GM12875 (cell line): Measurements from ENCODE around the gene HEXIM1.

ENCODE experiments used
- H3K4me3 ChIP-seq: one replicate; pipeline ENCODE4 v1.5.1; 2011; ENCODE audit warnings: low read depth, low read length, control low read depth
- TF ChIP-seq, protein P1 (sequence below): IDR thresholded peaks from 2 replicates; pipeline ENCODE4 v1.5.1; 2011; ENCODE audit warnings: low read depth, mild to moderate bottlenecking, control low read depth, inconsistent platforms, low read length, moderate library complexity, borderline replicate concordance; ENCODE audit not compliant: insufficient read depth

HEXIM1 gene

DNA sequence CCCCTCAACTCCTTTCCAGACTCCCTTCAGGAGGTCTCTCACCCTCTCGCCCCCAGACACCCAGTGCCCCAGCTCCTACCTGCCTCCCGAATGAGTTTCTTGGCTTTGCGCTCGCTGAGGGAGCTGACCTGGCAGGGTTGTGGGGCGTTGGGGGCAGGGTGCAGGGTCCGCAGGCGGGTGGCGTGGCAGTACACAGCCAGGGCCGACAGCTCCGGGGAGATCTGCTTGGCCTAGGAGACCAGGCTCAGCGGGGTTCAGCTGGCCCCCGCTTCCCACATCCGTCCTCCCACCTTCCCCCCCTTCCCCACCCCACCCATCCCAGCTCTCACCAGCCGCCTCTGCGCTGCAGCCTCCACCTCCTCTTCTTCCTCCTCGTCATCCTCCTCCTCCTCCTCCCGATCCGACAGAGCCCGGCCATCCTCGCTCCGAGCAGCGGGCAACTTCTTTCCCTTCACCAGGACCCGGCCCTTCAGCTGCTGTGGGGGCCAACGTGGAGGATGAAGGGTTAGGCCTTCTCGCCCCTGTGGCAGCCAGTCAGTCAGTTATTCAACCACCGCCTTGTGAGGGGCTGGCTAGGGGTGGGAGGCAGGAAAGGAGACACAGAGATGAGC is 33.2 kb upstream of the HEXIM1 start:
- TF ChIP-seq, protein P1, sequence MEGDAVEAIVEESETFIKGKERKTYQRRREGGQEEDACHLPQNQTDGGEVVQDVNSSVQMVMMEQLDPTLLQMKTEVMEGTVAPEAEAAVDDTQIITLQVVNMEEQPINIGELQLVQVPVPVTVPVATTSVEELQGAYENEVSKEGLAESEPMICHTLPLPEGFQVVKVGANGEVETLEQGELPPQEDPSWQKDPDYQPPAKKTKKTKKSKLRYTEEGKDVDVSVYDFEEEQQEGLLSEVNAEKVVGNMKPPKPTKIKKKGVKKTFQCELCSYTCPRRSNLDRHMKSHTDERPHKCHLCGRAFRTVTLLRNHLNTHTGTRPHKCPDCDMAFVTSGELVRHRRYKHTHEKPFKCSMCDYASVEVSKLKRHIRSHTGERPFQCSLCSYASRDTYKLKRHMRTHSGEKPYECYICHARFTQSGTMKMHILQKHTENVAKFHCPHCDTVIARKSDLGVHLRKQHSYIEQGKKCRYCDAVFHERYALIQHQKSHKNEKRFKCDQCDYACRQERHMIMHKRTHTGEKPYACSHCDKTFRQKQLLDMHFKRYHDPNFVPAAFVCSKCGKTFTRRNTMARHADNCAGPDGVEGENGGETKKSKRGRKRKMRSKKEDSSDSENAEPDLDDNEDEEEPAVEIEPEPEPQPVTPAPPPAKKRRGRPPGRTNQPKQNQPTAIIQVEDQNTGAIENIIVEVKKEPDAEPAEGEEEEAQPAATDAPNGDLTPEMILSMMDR = no peak
- H3K4me3 ChIP-seq = no peak overlapping the region

GRCh38 chr17:45115871-45116270 is 32.4 kb upstream of the HEXIM1 start:
- TF ChIP-seq, protein P1 = no peak
- no peak overlapping the region for H3K4me3 ChIP-seq

DNA sequence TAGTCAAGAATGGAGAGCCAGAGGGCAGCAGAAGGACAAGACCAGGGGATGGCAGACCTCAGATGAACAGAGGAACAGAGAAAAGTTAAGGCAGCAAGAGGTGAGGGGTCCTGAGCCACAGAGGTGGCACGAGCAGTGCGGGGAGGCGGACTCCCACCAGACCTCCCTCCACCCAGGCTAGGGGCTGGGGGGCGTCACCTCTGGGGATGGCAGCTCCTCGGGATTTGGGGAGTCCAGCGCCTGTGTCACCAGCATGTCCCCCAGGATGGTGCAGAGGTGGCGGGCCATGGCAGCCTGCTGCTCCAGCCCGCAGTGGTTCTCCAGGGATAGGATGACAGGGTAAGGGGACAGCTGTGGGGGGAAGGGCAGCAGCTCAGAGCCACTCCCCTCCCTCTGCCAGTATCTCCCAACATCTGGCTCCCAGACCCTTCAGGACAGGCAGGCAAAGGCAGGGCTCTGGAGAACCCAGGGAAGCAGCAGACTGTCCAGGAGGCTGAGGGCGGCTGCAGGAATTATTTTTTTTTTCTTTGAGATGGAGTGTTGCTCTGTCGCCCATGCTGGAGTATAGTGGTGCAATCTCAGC is 31.8 kb upstream of the HEXIM1 start:
- H3K4me3 ChIP-seq = no peak overlapping the region
- TF ChIP-seq, protein P1 = no peak

GRCh38 chr17:45117334-45117733 is 30.9 kb upstream of the HEXIM1 start:
- TF ChIP-seq, protein P1 = no peak
- no peak overlapping the region for H3K4me3 ChIP-seq

DNA sequence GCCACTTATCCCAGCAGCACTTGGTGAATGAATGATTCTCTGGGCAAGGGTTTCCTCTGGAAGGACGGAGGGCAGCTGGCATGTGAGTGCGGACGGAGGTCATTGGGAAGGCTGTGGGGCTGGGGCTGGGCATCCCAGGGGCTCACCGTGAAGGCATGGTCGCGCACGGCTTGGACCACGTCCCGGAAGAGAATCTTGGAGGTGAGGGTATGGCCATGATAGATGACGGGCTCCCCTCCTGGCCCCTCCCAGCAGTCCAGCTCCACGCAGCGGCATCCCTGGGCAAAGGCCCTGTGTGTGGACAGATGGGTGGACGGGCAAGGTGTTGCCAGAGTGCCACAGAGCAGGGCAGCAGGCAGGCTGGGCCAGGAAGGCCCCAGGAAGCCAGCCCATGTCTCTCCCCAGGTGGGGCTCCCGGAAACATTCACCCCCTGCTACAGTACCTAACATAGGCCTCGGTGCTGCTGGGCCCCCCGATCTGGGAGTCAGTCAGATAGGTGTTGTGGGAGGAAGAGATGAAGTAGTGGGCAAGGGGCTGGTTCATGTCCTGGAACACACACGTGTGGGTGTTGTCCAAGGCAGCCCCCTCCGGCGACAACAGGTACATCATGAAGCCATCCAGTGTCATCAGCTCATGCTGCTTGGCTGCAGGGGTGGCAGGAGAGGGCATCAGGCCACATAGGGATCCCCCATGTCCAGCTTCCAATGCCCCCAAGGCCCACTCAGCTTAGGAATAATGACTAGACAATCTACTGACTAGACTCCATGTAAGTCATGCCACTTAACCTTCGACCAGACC is 30.2 kb upstream of the HEXIM1 start:
- TF ChIP-seq, protein P1 = no peak
- H3K4me3 ChIP-seq = no peak overlapping the region

GRCh38 chr17:45118691-45119090 is 29.6 kb upstream of the HEXIM1 start:
- TF ChIP-seq, protein P1 = no peak
- H3K4me3 ChIP-seq = no peak overlapping the region
